ENCODE measurements around the gene VGLL1.

DNA sequence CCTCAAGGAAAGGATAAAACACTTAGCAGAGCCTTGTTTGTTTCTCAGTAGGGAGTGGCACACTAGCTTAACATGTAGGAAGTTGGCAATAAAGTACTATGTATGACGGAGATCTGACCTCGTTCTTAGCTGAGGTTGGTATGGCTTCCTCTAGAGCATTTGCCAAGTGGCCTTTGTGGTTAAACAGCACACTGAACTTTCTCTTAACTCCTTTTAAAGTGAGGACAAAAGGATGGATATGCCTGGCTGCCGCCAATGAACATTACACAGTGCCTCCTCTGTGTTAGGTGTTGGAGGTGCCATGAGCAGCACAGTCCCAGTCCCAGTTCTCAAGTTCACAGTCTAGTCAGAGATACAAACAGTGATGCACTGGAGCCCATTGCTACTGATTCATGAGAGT is 54.4 kb downstream of the VGLL1 start:
- no peak for TF ChIP-seq CTCF (IDR thresholded peaks at IDR 0.05; ENCODE audit: insufficient read depth, low read depth, low read length)
- no peak for TF ChIP-seq EZH2 (IDR thresholded peaks at IDR 0.05; ENCODE audit: insufficient read depth, low read length)

Measured in astrocyte (in vitro differentiated cells and primary cell).